Cardiac muscle cell (in vitro differentiated cells and primary cell): ENCODE results near the gene ZNF554. TPM values are rescaled to one million over a fixed set of nuclear protein-coding genes. Genes with fewer than 3 reads are reported as not detected.
A peak's percentile ranks its signal among the peaks of the same experiment; 100 is the strongest.

ENCODE experiments used
- DNase-seq, 2 donors: peaks; one replicate each; pipeline versions ENCODE4 v3.0.0 to v3.0.0-alpha.2; 2010 to 2017; ENCODE audit warnings: low read depth in 1 of 2, low spot score in 1 of 2
- H3K27ac ChIP-seq: fragments of 200-600 bp; sonication (generic); 2 replicates; pipeline ENCODE4 v1.5.1; 2016
- H3K27me3 ChIP-seq: fragments of 200-600 bp; sonication (generic); 2 replicates; pipeline ENCODE4 v1.6.0; 2016; ENCODE audit warnings: control low read depth
- H3K36me3 ChIP-seq: fragments of 200-600 bp; sonication (generic); 2 replicates; pipeline ENCODE4 v1.5.1; 2016; ENCODE audit warnings: control low read depth
- H3K4me1 ChIP-seq: fragments of 200-600 bp; sonication (generic); 2 replicates; pipeline ENCODE4 v1.8.1; 2017; ENCODE audit warnings: low read depth, mild to moderate bottlenecking, mixed run types
- H3K4me3 ChIP-seq: fragments of 200-600 bp; sonication (generic); 2 replicates; pipeline ENCODE4 v1.5.1; 2016; ENCODE audit warnings: mild to moderate bottlenecking
- H3K9me3 ChIP-seq: fragments of 200-600 bp; sonication (generic); 2 replicates; pipeline ENCODE4 v1.5.1; 2017; ENCODE audit warnings: low read depth, mild to moderate bottlenecking, control low read depth
- CTCF ChIP-seq: IDR thresholded peaks from 2 replicates; pipeline ENCODE4 v1.5.1; 2012; ENCODE audit warnings: low read depth, mild to moderate bottlenecking, low read length
- polyA plus RNA-seq: library from polyadenylated mRNA; unstranded; fragments of >200 nt; fragmentation: Nextera tagmentation; extraction: Ambion mirVana; gene quantifications from 2 replicates; pipeline ENCODE4 v1.2.1, GENCODE V29; 2016
- total RNA-seq: library from RNA; depleted of rRNA; stranded (reverse); fragments of >200 nt; gene quantifications from 2 replicates; pipeline ENCODE4 v1.2.3, GENCODE V29; 2016

ZNF554 gene
- total and polyA plus RNA-seq, 2 experiments from 2014 or later: 11.1 to 18.2 TPM

- TF ChIP-seq CTCF: peak; percentile 20
- peak within 1 kb of the TSS; percentile 97 for H3K27ac ChIP-seq
- H3K36me3 ChIP-seq: no peaks in the 10 kb centered on the region
- no peaks in the 10 kb centered on the region for H3K4me1 ChIP-seq
- DNase-seq: peak; percentile 99 to 100
- H3K9me3 ChIP-seq: peaks cover 6% of the 10 kb centered on the region
- no peaks in the 10 kb centered on the region for H3K27me3 ChIP-seq
- H3K4me3 ChIP-seq: peak within 1 kb of the TSS; percentile 98
Measured at GRCh38 chr19:2840794-2841791, 21.4 kb downstream of the ZNF554 start, which contains the start of gene ZNF555. Gene ZNF555 (plus strand): TSS chr19:2841475. CDS start chr19:2841573, 98 bp downstream.

GRCh38 chr19:2841855-2842574 is 22.3 kb downstream of the ZNF554 start:
- no peaks in the 10 kb centered on the region for H3K27me3 ChIP-seq
- peak overlapping the region; percentile 98 for H3K4me3 ChIP-seq
- H3K9me3 ChIP-seq: peaks cover under 1% of the 10 kb centered on the region
- H3K27ac ChIP-seq: peak overlapping the region; percentile 97
- peak in 1 of 2 donors; percentile 5 for DNase-seq
- no peak for TF ChIP-seq CTCF
- no peaks in the 10 kb centered on the region for H3K4me1 ChIP-seq
- H3K36me3 ChIP-seq: no peaks in the 10 kb centered on the region

- Histone ChIP-seq H3K36me3 (no peaks in the 10 kb centered on the region), H3K4me1 (no peaks in the 10 kb centered on the region), H3K4me3 (no peak overlapping the region), H3K27ac (no peak overlapping the region), H3K9me3 (peaks cover 2% of the 10 kb centered on the region), H3K27me3 (no peaks in the 10 kb centered on the region)
- DNase-seq: no peak
- no peak for TF ChIP-seq CTCF
Measured at GRCh38 chr19:2845107-2845506, 25.4 kb downstream of the ZNF554 start.

GRCh38 chr19:2846180-2846894 is 26.7 kb downstream of the ZNF554 start:
- Histone ChIP-seq H3K36me3 (peaks cover 3% of the 10 kb centered on the region), H3K27ac (no peak overlapping the region), H3K4me3 (no peak overlapping the region), H3K9me3 (peaks cover 4% of the 10 kb centered on the region), H3K4me1 (no peaks in the 10 kb centered on the region), H3K27me3 (no peaks in the 10 kb centered on the region)
- no peak for TF ChIP-seq CTCF
- no peak for DNase-seq

- Histone ChIP-seq H3K9me3 (peaks cover 8% of the 10 kb centered on the region), H3K4me1 (no peaks in the 10 kb centered on the region), H3K4me3 (no peak overlapping the region), H3K27ac (no peak overlapping the region), H3K36me3 (peaks cover 15% of the 10 kb centered on the region), H3K27me3 (no peaks in the 10 kb centered on the region)
- DNase-seq: no peak
- no peak for TF ChIP-seq CTCF
Measured at GRCh38 chr19:2847507-2847906, 27.8 kb downstream of the ZNF554 start.
